GM12873 (cell line): Measurements from ENCODE around the gene ZNF614.

ENCODE experiments used
- TF ChIP-seq, protein P1 (sequence below): IDR thresholded peaks from 2 replicates; pipeline ENCODE4 v1.5.1; 2012; ENCODE audit warnings: low read depth, mild to moderate bottlenecking, moderate library complexity, low read length, control low read depth; ENCODE audit not compliant: insufficient read depth; ENCODE audit errors: missing control alignments

The ZNF614 gene

DNA sequence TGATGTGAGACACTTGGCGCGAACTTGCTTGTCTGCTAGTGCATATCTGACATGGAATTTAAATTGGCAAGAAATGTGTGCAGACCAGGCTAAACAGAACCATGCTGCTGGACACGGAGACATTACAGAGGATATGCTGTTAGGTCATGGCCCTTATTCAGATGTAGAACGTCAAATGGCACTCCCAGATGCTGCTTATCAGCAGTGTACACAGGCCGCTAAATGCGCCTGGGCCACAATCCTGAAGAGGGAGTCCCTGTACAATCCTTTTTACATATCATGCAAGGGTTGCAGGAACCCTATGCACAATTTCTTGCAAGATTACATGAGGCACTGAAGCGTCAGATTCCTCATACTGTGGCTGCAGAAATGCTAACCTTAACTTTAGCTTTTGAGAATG is 50.8 kb downstream of the ZNF614 start:
- TF ChIP-seq, protein P1, sequence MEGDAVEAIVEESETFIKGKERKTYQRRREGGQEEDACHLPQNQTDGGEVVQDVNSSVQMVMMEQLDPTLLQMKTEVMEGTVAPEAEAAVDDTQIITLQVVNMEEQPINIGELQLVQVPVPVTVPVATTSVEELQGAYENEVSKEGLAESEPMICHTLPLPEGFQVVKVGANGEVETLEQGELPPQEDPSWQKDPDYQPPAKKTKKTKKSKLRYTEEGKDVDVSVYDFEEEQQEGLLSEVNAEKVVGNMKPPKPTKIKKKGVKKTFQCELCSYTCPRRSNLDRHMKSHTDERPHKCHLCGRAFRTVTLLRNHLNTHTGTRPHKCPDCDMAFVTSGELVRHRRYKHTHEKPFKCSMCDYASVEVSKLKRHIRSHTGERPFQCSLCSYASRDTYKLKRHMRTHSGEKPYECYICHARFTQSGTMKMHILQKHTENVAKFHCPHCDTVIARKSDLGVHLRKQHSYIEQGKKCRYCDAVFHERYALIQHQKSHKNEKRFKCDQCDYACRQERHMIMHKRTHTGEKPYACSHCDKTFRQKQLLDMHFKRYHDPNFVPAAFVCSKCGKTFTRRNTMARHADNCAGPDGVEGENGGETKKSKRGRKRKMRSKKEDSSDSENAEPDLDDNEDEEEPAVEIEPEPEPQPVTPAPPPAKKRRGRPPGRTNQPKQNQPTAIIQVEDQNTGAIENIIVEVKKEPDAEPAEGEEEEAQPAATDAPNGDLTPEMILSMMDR: no peak

DNA sequence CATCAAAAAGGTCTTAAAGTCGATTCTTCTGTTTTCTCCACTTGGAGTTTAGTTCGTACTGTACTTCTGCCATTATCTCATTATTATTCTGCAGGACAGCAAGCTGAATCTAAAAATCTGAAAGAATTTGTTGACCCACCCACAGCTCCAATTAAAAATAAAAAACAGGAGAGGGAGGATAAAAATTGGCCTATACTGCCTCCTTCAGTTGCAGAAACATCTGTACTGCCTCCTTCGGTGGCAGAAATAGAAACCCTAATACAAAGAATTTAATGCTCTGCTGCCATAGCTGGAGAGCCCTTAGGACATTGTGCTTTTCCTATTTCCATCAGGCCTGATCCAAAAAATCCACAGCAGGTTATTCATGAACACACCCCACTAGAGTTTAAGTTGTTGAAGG is 51.3 kb downstream of the ZNF614 start:
- TF ChIP-seq, protein P1: no peak

DNA sequence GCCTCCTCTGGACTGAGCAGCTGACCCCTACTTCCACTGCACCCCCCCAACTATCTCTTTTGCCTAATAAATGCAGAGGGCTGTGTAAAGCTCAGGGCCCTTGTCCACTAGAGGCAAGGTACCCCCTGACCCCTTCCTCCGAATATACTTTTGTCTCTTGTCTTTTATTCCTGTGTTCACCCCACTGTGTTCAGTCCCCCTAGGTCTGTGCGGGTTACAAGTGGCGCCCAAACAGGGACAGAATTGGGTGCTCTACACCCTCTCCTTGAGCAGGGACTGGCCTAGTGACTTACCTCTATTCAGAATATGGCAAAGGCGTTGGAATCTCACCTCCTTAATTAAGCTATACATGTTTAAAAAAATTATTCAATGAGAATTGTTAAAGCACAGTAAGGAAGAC is 56.6 kb downstream of the ZNF614 start:
- TF ChIP-seq, protein P1: no peak

DNA sequence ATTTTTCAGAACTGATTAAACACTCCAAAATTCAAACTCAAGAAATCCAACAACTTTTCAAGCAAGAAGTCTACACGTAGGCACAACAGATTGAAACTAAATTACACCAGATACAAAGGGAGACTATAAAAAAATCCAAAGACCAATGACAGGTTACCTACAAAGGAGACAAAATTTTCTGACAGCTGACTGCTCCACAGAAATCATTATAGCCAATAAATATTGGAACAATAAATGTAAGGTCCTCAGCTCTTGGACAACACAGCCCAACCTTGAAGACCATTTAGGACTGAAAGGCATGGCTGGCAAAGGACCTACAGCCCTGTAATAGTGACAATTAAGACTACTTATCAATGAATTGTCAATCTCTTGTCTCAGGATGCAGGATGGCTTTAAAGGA is 57.5 kb downstream of the ZNF614 start:
- TF ChIP-seq, protein P1: no peak

DNA sequence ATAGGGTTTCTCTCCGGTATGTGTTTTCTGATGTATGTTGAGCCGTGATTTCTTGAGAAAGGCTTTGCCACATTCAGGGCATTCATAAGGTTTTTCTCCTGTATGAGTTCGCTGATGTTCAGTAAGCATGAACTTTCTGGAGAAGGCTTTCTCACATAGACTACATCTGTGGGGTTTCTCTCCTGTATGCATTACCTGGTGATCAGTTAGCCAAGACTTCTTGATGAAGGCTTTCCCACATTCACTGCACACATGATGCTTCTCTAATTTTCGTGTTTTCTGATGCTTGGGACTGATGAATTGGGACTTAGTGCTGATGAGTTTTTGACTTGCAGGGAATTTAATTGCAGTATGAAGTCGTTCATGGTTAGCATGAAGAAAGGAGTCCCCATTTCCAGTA is 62.6 kb downstream of the ZNF614 start:
- TF ChIP-seq, protein P1: no peak
